Gastrocnemius medialis (tissue), 4 donors: ENCODE data around the gene STN1. TPM values are rescaled to one million over a fixed set of nuclear protein-coding genes. Genes with fewer than 3 reads are reported as not detected.

Experiments
- ATAC-seq, 2 donors: fragments of 150-250 bp; one replicate each; pipeline ENCODE4 v1.9.1; 2016
- DNase-seq, 2 donors: peaks; one replicate each; pipeline ENCODE4 v3.0.0-alpha.2; 2019
- H3K27ac ChIP-seq, 4 donors: fragments of 200-600 bp; sonication (generic); 1 replicate in 1 of 4; 2 replicates in 3 of 4; pipeline ENCODE4 v1.5.1; 2016 to 2018; ENCODE audit warnings: mild to moderate bottlenecking in 2 of 4, moderate library complexity in 1 of 4
- H3K27me3 ChIP-seq, 3 donors: fragments of 200-600 bp; sonication (generic) in 2 of 3; 1 replicate in 1 of 3; 2 replicates in 2 of 3; pipeline versions ENCODE4 v1.5.1 to v1.6.0; 2016 to 2019; ENCODE audit warnings: mild to moderate bottlenecking in 1 of 3, moderate library complexity in 1 of 3
- H3K36me3 ChIP-seq, 2 donors: fragments of 200-600 bp; sonication (generic) in 1 of 2; one replicate each; pipeline ENCODE4 v1.5.1; 2017 to 2018
- H3K4me1 ChIP-seq, 2 donors: fragments of 200-600 bp; sonication (generic) in 1 of 2; one replicate each; pipeline ENCODE4 v1.5.1; 2016 to 2017; ENCODE audit warnings: mild to moderate bottlenecking in 2 of 2
- H3K4me3 ChIP-seq, 4 donors: fragments of 200-600 bp; sonication (generic) in 3 of 4; 1 replicate in 1 of 4; 2 replicates in 3 of 4; pipeline ENCODE4 v1.5.1; 2016 to 2019; ENCODE audit warnings: mild to moderate bottlenecking in 2 of 4
- H3K9me3 ChIP-seq, 3 donors: fragments of 200-600 bp; sonication (generic) in 2 of 3; 1 replicate in 1 of 3; 2 replicates in 2 of 3; pipeline ENCODE4 v1.5.1; 2016 to 2019
- POLR2A ChIP-seq, 2 donors: fragments of 450-650 bp; IDR thresholded peaks; one replicate each; pipeline ENCODE4 v1.6.1; 2017; ENCODE audit warnings: antibody characterized with exemption in 2 of 2, mild to moderate bottlenecking in 2 of 2, moderate library complexity in 2 of 2
- in situ Hi-C, 4 donors: fragments of 200-750 bp; cut with MboI; loops; one replicate each; pipeline versions ENCODE4 v1.15.0 to v1.8.0; 2017; ENCODE audit warnings: low sequenced_read_pairs in 4 of 4
- intact Hi-C: fragments of 100-400 bp; cut with DNase I; formaldehyde crosslinking; loops from one replicate; pipeline ENCODE4 v1.15.1; 2023; ENCODE audit warnings: low total_unique reads
- total RNA-seq, 4 donors: library from RNA; depleted of rRNA; stranded (reverse); fragments of >200 nt; gene quantifications; one replicate each; pipeline versions ENCODE4 v1.1.0 to v1.2.3, GENCODE V29; 2016
- TF ChIP-seq, protein P1 (sequence below), 5 experiments: fragments of 450-650 bp in 3 of 5; fragments of 200-600 bp in 2 of 5; sonication (generic) in 2 of 5; IDR thresholded peaks in 4 of 5; conservative IDR thresholded peaks in 1 of 5; 1 replicate in 4 of 5; 2 replicates in 1 of 5; pipeline ENCODE4 v1.5.1; 2016 to 2019; ENCODE audit warnings: antibody characterized with exemption in 5 of 5, mild to moderate bottlenecking in 3 of 5, moderate library complexity in 3 of 5

Gene STN1
- total RNA-seq, 4 donors from 2014 or later = 15.1 to 24.7 (median 20.5) TPM

DNA sequence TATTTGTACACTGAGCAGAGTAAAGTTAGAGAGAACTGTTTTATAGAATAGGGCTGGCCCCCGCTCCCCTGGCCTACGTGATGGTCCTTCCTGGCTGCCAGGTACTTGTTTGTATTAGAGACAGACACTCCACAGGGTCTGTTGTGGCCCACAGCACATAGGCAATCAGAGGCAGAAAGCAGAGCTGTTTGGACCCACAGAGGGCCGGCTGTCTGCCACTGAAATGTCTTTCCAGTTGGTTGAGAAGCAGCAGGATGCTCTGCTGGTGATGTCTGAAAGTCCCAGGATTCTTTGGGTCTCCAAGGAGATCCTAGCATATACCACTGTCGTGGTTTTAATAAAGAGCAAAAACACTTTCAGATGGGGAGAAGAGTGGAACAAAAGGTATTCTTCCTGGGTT is 5.2 kb downstream of the STN1 start:
- H3K4me3 ChIP-seq = no peak overlapping the region
- no peaks in the 10 kb centered on the region for H3K9me3 ChIP-seq
- in situ Hi-C loops = loop anchor here in 1 of 4 donors (25.0 kb wide), 1 partner anchor 200 kb away; the partner anchor contains the start of gene SFR1
- H3K4me1 ChIP-seq = peaks cover 46 to 58% of the 10 kb centered on the region in 2 donors
- no peak for TF ChIP-seq POLR2A (IDR thresholded peaks at IDR 0.05)
- TF ChIP-seq, protein P1, sequence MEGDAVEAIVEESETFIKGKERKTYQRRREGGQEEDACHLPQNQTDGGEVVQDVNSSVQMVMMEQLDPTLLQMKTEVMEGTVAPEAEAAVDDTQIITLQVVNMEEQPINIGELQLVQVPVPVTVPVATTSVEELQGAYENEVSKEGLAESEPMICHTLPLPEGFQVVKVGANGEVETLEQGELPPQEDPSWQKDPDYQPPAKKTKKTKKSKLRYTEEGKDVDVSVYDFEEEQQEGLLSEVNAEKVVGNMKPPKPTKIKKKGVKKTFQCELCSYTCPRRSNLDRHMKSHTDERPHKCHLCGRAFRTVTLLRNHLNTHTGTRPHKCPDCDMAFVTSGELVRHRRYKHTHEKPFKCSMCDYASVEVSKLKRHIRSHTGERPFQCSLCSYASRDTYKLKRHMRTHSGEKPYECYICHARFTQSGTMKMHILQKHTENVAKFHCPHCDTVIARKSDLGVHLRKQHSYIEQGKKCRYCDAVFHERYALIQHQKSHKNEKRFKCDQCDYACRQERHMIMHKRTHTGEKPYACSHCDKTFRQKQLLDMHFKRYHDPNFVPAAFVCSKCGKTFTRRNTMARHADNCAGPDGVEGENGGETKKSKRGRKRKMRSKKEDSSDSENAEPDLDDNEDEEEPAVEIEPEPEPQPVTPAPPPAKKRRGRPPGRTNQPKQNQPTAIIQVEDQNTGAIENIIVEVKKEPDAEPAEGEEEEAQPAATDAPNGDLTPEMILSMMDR (IDR thresholded peaks at IDR 0.05 in 4 of 5, conservative IDR thresholded peaks at IDR 0.05 in 1 of 5) = no peak
- ATAC-seq (no peak), DNase-seq (no peak)
- H3K36me3 ChIP-seq = no peaks in the 10 kb centered on the region
- no peak overlapping the region for H3K27ac ChIP-seq
- intact Hi-C loops = loop anchor here (10.0 kb wide), 1 partner anchor 422 kb away; the partner anchor contains the start of gene ITPRIP
- H3K27me3 ChIP-seq = no peaks in the 10 kb centered on the region

DNA sequence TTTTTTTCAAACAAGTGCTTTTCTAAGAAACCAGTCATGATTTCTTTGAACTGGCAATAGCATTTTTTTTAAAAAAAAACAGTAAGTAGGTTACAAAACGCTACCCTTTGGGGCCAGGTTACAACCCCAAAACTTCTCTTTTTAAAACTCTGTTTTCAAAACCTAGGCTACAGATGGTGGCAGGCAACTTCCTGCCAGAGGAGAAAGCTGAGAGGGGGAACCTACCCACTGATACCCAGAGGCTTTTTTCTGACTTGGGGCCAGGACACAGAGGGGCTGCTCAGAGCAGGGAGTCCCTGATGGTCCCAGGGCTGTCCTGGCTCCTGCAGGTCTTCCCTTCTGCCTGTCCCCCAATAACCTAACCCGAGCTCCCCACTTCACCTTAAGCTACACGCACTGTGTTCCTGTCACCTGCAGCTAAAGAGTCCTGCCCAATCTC is 6.9 kb downstream of the STN1 start:
- peaks cover 34 to 55% of the 10 kb centered on the region in 2 donors for H3K4me1 ChIP-seq
- TF ChIP-seq, protein P1 (IDR thresholded peaks at IDR 0.05 in 4 of 5, conservative IDR thresholded peaks at IDR 0.05 in 1 of 5) = no peak
- TF ChIP-seq POLR2A (IDR thresholded peaks at IDR 0.05) = no peak
- no peaks in the 10 kb centered on the region for H3K27me3 ChIP-seq
- peak overlapping the region; percentile 8 to 42 (median 22) for H3K27ac ChIP-seq
- DNase-seq = no peak
- no peak overlapping the region for H3K4me3 ChIP-seq
- no peak for ATAC-seq
- in situ Hi-C loops (loop anchor here in 1 of 4 donors (25.0 kb wide), 1 partner anchor 201 kb away; the partner anchor contains the start of gene SFR1), intact Hi-C loops (loop anchor here (10.0 kb wide), 1 partner anchor 424 kb away; the partner anchor contains the start of gene ITPRIP)
- H3K9me3 ChIP-seq = no peaks in the 10 kb centered on the region
- no peaks in the 10 kb centered on the region for H3K36me3 ChIP-seq

DNA sequence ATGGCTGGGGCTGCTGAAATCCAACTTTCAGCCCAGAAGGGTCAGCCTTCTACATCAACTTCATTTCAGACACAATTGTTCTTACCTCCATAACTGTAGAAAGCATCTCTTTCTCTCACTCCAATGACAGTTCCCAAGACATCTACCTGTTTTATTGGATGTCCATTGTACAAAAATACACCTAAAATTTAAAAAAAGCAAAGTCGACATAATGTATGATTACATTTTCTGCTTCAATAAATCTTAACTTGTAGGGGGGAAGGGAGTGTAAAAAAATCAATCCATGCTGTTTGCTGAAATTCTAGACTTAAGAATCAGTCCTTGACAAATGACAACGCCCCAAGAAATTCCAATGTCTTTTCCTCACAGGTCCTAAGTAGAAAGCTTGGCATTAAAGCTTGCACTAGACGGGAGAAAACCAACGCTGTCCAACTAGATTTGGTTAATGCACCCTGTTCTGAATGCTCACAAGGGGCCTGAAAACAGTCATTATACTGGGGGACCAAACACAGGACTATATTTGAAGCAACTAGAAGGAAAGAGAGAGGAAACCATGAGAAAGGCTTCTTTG is 7.5 kb downstream of the STN1 start:
- H3K27ac ChIP-seq = peak overlapping the region; percentile 8 to 42 (median 22)
- no peaks in the 10 kb centered on the region for H3K9me3 ChIP-seq
- TF ChIP-seq POLR2A (IDR thresholded peaks at IDR 0.05) = no peak
- TF ChIP-seq, protein P1 (IDR thresholded peaks at IDR 0.05 in 4 of 5, conservative IDR thresholded peaks at IDR 0.05 in 1 of 5) = no peak
- no peaks in the 10 kb centered on the region for H3K36me3 ChIP-seq
- intact Hi-C loops (loop anchor here (10.0 kb wide), 1 partner anchor 424 kb away; the partner anchor contains the start of gene ITPRIP), in situ Hi-C loops (loop anchor here in 1 of 4 donors (25.0 kb wide), 1 partner anchor 202 kb away; the partner anchor contains the start of gene SFR1)
- no peak overlapping the region for H3K4me3 ChIP-seq
- DNase-seq = no peak
- H3K27me3 ChIP-seq = no peaks in the 10 kb centered on the region
- ATAC-seq = no peak
- peaks cover 30 to 50% of the 10 kb centered on the region in 2 donors for H3K4me1 ChIP-seq

DNA sequence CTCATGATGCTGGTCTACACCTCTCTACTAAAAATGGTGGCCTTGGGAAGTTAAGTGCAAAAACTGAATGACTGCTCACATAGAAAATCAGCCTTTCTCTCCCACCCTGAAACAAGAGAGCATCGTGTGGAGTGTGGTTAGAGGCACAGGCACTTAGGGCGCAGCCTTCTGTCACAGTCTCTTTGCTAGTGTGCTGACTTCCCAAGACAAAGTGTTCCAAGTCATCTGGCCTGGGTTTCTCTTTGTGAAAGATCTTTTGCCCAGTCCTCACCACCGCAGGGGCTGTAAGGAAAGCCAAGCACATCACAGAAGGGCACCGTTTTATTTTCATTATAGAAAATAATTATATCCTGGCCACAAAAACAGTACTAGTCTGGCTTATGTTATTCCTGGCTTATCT is 12.5 kb downstream of the STN1 start:
- TF ChIP-seq, protein P1 (IDR thresholded peaks at IDR 0.05 in 4 of 5, conservative IDR thresholded peaks at IDR 0.05 in 1 of 5) = no peak
- no peak for TF ChIP-seq POLR2A (IDR thresholded peaks at IDR 0.05)
- Histone ChIP-seq H3K4me3 (no peak overlapping the region), H3K27ac (no peak overlapping the region), H3K36me3 (peaks cover 2 to 13% of the 10 kb centered on the region in 2 donors), H3K4me1 (peaks cover 17 to 36% of the 10 kb centered on the region in 2 donors), H3K27me3 (no peaks in the 10 kb centered on the region), H3K9me3 (no peaks in the 10 kb centered on the region)
- DNase-seq = no peak
- intact Hi-C loops (no loop called here), in situ Hi-C loops (loop anchor here in 1 of 4 donors (25.0 kb wide), 1 partner anchor 207 kb away; the partner anchor contains the start of gene SFR1)
- no peak for ATAC-seq
